ENCODE measurements around the gene ST7. TPM values are rescaled to one million over a fixed set of nuclear protein-coding genes. Genes with fewer than 3 reads are reported as not detected.

The ST7 gene
- total RNA-seq, 2 experiments from 2014 or later = 9.6 to 10.7 TPM

- Histone ChIP-seq H3K4me1 (ENCODE audit: insufficient read depth, low read length, poor library complexity, severe bottlenecking) (no peaks in the 10 kb centered on the region), H3K79me2 (ENCODE audit: insufficient read depth, low read depth, low read length) (no peaks in the 10 kb centered on the region), H3K4me3 (ENCODE audit: low read depth, low read length, poor library complexity, severe bottlenecking) (no peak overlapping the region), H2AFZ (ENCODE audit: low read length) (no peak overlapping the region), H3K36me3 (ENCODE audit: insufficient read depth, low read length) (no peaks in the 10 kb centered on the region), H3K9me3 (ENCODE audit: low read length) (no peaks in the 10 kb centered on the region), H3K9me2 (ENCODE audit: insufficient read depth, low read length) (no peaks in the 10 kb centered on the region), H3K27ac (ENCODE audit: low read depth, low read length, poor library complexity, severe bottlenecking) (no peak overlapping the region), H3K4me2 (ENCODE audit: low read length) (no peak overlapping the region), H4K20me1 (ENCODE audit: insufficient read depth, low read length) (no peaks in the 10 kb centered on the region)
- intact Hi-C loops (cut with micrococcal nuclease; ENCODE audit: unreplicated experiment) = no loop called here
- CTCF ChIA-PET (ENCODE audit: unreplicated experiment) = no interaction called here
- no peak for DNase-seq (ENCODE audit: low spot score)
- TF ChIP-seq CTCF (conservative IDR thresholded peaks at IDR 0.05; ENCODE audit: low read length) (no peak), EZH2phosphoT487 (IDR thresholded peaks at IDR 0.05; ENCODE audit: borderline replicate concordance, low read depth, low read length) (no peak)
- BruUV-seq (replicated peaks) = no TSS peak
- POLR2A ChIA-PET = interaction anchor here (0.6 kb wide), 1 partner anchor 10 kb away, joined by 3 read pairs; no protein-coding TSS in a partner anchor
Observed at GRCh38 chr7:117112640-117113039, 159.3 kb downstream of the ST7 start.

GRCh38 chr7:117113871-117114270 lies 160.6 kb downstream of the ST7 start:
- DNase-seq (ENCODE audit: low spot score) = no peak
- ChIA-PET CTCF (ENCODE audit: unreplicated experiment) (no interaction called here), POLR2A (interaction anchor here (0.5 to 0.6 kb wide), 2 partner anchors 125 to 1009 kb away, joined by 3 read pairs; no protein-coding TSS in a partner anchor)
- Histone ChIP-seq H3K4me1 (ENCODE audit: insufficient read depth, low read length, poor library complexity, severe bottlenecking) (no peaks in the 10 kb centered on the region), H3K4me2 (ENCODE audit: low read length) (no peak overlapping the region), H3K4me3 (ENCODE audit: low read depth, low read length, poor library complexity, severe bottlenecking) (no peak overlapping the region), H4K20me1 (ENCODE audit: insufficient read depth, low read length) (no peaks in the 10 kb centered on the region), H3K79me2 (ENCODE audit: insufficient read depth, low read depth, low read length) (no peaks in the 10 kb centered on the region), H3K9me3 (ENCODE audit: low read length) (no peaks in the 10 kb centered on the region), H3K36me3 (ENCODE audit: insufficient read depth, low read length) (no peaks in the 10 kb centered on the region), H2AFZ (ENCODE audit: low read length) (no peak overlapping the region), H3K9me2 (ENCODE audit: insufficient read depth, low read length) (no peaks in the 10 kb centered on the region), H3K27ac (ENCODE audit: low read depth, low read length, poor library complexity, severe bottlenecking) (no peak overlapping the region)
- intact Hi-C loops (cut with micrococcal nuclease; ENCODE audit: unreplicated experiment) = no loop called here
- TF ChIP-seq CTCF (conservative IDR thresholded peaks at IDR 0.05; ENCODE audit: low read length) = no peak
- TF ChIP-seq EZH2phosphoT487 (IDR thresholded peaks at IDR 0.05; ENCODE audit: borderline replicate concordance, low read depth, low read length) = no peak
- BruUV-seq (replicated peaks) = no TSS peak

GRCh38 chr7:117114272-117114671 lies 161.0 kb downstream of the ST7 start:
- no peak overlapping the region for H3K27ac ChIP-seq (ENCODE audit: low read depth, low read length, poor library complexity, severe bottlenecking)
- ChIA-PET CTCF (ENCODE audit: unreplicated experiment) (no interaction called here), POLR2A (interaction anchor here (0.5 to 1.1 kb wide), 3 partner anchors 14 to 542 kb away, joined by 3 read pairs; no protein-coding TSS in a partner anchor)
- no peaks in the 10 kb centered on the region for H3K4me1 ChIP-seq (ENCODE audit: insufficient read depth, low read length, poor library complexity, severe bottlenecking)
- no peak overlapping the region for H2AFZ ChIP-seq (ENCODE audit: low read length)
- no peaks in the 10 kb centered on the region for H3K79me2 ChIP-seq (ENCODE audit: insufficient read depth, low read depth, low read length)
- H3K9me2 ChIP-seq (ENCODE audit: insufficient read depth, low read length) = no peaks in the 10 kb centered on the region
- BruUV-seq (replicated peaks) = no TSS peak
- no peaks in the 10 kb centered on the region for H4K20me1 ChIP-seq (ENCODE audit: insufficient read depth, low read length)
- no peak overlapping the region for H3K4me3 ChIP-seq (ENCODE audit: low read depth, low read length, poor library complexity, severe bottlenecking)
- TF ChIP-seq EZH2phosphoT487 (IDR thresholded peaks at IDR 0.05; ENCODE audit: borderline replicate concordance, low read depth, low read length) (no peak), CTCF (conservative IDR thresholded peaks at IDR 0.05; ENCODE audit: low read length) (no peak)
- intact Hi-C loops (cut with micrococcal nuclease; ENCODE audit: unreplicated experiment) = no loop called here
- no peak overlapping the region for H3K4me2 ChIP-seq (ENCODE audit: low read length)
- no peaks in the 10 kb centered on the region for H3K36me3 ChIP-seq (ENCODE audit: insufficient read depth, low read length)
- H3K9me3 ChIP-seq (ENCODE audit: low read length) = no peaks in the 10 kb centered on the region
- no peak for DNase-seq (ENCODE audit: low spot score)

Measured in OCI-LY7 (cell line).